ENCODE results near the gene IFIT3.

- no peak for TF ChIP-seq CTCF (conservative IDR thresholded peaks at IDR 0.05; ENCODE audit: low read length)
- no peak for TF ChIP-seq EZH2phosphoT487 (IDR thresholded peaks at IDR 0.05; ENCODE audit: borderline replicate concordance)
These were observed 28.8 kb upstream of the IFIT3 start for GRCh38 chr10:89299031-89299430.

All from Loucy (cell line).